Smooth muscle cell (in vitro differentiated cells): ENCODE measurements around the gene ISCU. TPM values are rescaled to one million over a fixed set of nuclear protein-coding genes. Genes with fewer than 3 reads are reported as not detected.

Experiments
- DNase-seq: peaks from one replicate; lab custom pipeline; 2025; ENCODE audit not compliant: unreplicated experiment; lab: John Stamatoyannopoulos, UW
- H2AFZ ChIP-seq: fragments of 200-600 bp; sonication (generic); 2 replicates; pipeline ENCODE4 v1.6.0; 2016; ENCODE audit warnings: antibody characterized with exemption, low read depth, mild to moderate bottlenecking
- H3F3A ChIP-seq: fragments of 200-600 bp; sonication (generic); 2 replicates; pipeline ENCODE4 v1.6.0; 2017; ENCODE audit warnings: antibody characterized with exemption, low read depth
- H3K27ac ChIP-seq: fragments of 200-600 bp; sonication (generic); 2 replicates; pipeline ENCODE4 v1.5.1; 2016; ENCODE audit warnings: low read depth, mild to moderate bottlenecking
- H3K27me3 ChIP-seq: fragments of 200-600 bp; sonication (generic); 2 replicates; pipeline ENCODE4 v1.6.1; 2016; ENCODE audit warnings: low read depth, mild to moderate bottlenecking
- H3K36me3 ChIP-seq: fragments of 200-600 bp; sonication (generic); 2 replicates; pipeline ENCODE4 v1.5.1; 2016; ENCODE audit warnings: low read depth
- H3K4me1 ChIP-seq: fragments of 200-600 bp; sonication (generic); 2 replicates; pipeline ENCODE4 v1.5.1; 2016; ENCODE audit warnings: low read depth
- H3K4me2 ChIP-seq: fragments of 200-600 bp; sonication (generic); 2 replicates; pipeline ENCODE4 v1.6.0; 2016; ENCODE audit warnings: mild to moderate bottlenecking
- H3K4me3 ChIP-seq: fragments of 200-600 bp; sonication (generic); 2 replicates; pipeline ENCODE4 v1.5.1; 2016; ENCODE audit warnings: mild to moderate bottlenecking
- H3K79me2 ChIP-seq: fragments of 200-600 bp; sonication (generic); 2 replicates; pipeline ENCODE4 v1.6.0; 2016; ENCODE audit warnings: low read depth, mild to moderate bottlenecking
- H3K9ac ChIP-seq: fragments of 200-600 bp; sonication (generic); 2 replicates; pipeline ENCODE4 v1.6.0; 2016; ENCODE audit warnings: low read depth
- H3K9me3 ChIP-seq: fragments of 200-600 bp; sonication (generic); replicated peaks from 2 replicates; pipeline ENCODE4 v1.5.1; 2016; ENCODE audit warnings: low read depth
- H4K20me1 ChIP-seq: fragments of 200-600 bp; sonication (generic); 2 replicates; pipeline ENCODE4 v1.6.0; 2016; ENCODE audit warnings: low read depth
- CTCF ChIP-seq: fragments of 200-600 bp; sonication (generic); IDR thresholded peaks from 2 replicates; pipeline ENCODE4 v1.5.1; 2017; ENCODE audit warnings: borderline replicate concordance, mild to moderate bottlenecking, antibody characterized with exemption; ENCODE audit not compliant: insufficient read depth, poor library complexity, severe bottlenecking
- WGBS: methylation state at CpG from one replicate; pipeline ENCODE4 v1.1.7; 2016; ENCODE audit warnings: low lambda C conversion rate; 5-methylcytosine and 5-hydroxymethylcytosine counted together
- polyA plus RNA-seq: library from polyadenylated mRNA; unstranded; fragments of >200 nt; fragmentation: Nextera tagmentation; extraction: Ambion mirVana; gene quantifications from 2 replicates; pipeline ENCODE4 v1.2.1, GENCODE V29; 2016
- total RNA-seq: library from RNA; depleted of rRNA; stranded (reverse); fragments of >200 nt; gene quantifications from 2 replicates; pipeline ENCODE4 v1.2.3, GENCODE V29; 2014

ISCU gene
- total and polyA plus RNA-seq, 2 experiments from 2014 or later, result 138 to 140 TPM

- Histone ChIP-seq H3K4me2 (no peak overlapping the region), H3K4me3 (no peak overlapping the region), H3K27me3 (no peaks in the 10 kb centered on the region), H4K20me1 (no peaks in the 10 kb centered on the region), H3K4me1 (no peaks in the 10 kb centered on the region), H3K36me3 (no peaks in the 10 kb centered on the region), H3K9me3 (no peaks in the 10 kb centered on the region), H3K9ac (no peak overlapping the region), H3K27ac (no peak overlapping the region), H3F3A (no peaks in the 10 kb centered on the region), H2AFZ (no peak overlapping the region), H3K79me2 (no peaks in the 10 kb centered on the region)
- WGBS, result 92% methylated on average over 15 of the region's 15 CpGs
- DNase-seq, result no peak
- no peak for TF ChIP-seq CTCF
Observed at GRCh38 chr12:108602976-108603704, 40.7 kb downstream of the ISCU start.

- Histone ChIP-seq H3K27ac (no peak overlapping the region), H2AFZ (no peak overlapping the region), H3K36me3 (no peaks in the 10 kb centered on the region), H3K79me2 (no peaks in the 10 kb centered on the region), H3K9ac (no peak overlapping the region), H3K4me3 (no peak overlapping the region), H4K20me1 (no peaks in the 10 kb centered on the region), H3K27me3 (no peaks in the 10 kb centered on the region), H3F3A (no peaks in the 10 kb centered on the region), H3K9me3 (no peaks in the 10 kb centered on the region), H3K4me2 (no peak overlapping the region), H3K4me1 (no peaks in the 10 kb centered on the region)
- TF ChIP-seq CTCF, result no peak
- no peak for DNase-seq
- WGBS, result 88% methylated on average over 4 of the region's 4 CpGs
Observed at GRCh38 chr12:108603743-108604142, 41.3 kb downstream of the ISCU start.

- H3K9ac ChIP-seq, result no peak overlapping the region
- 69% methylated on average over 14 of the region's 14 CpGs for WGBS
Observed at GRCh38 chr12:108604208-108604941, 42.0 kb downstream of the ISCU start.

More at GRCh38 chr12:108604208-108604941, 42.0 kb downstream of the ISCU start:
- Histone ChIP-seq H3K4me1 (no peaks in the 10 kb centered on the region), H3F3A (no peaks in the 10 kb centered on the region), H2AFZ (no peak overlapping the region), H3K9me3 (no peaks in the 10 kb centered on the region), H3K4me2 (no peak overlapping the region), H3K27me3 (no peaks in the 10 kb centered on the region), H3K79me2 (no peaks in the 10 kb centered on the region), H3K4me3 (no peak overlapping the region), H3K36me3 (no peaks in the 10 kb centered on the region), H4K20me1 (no peaks in the 10 kb centered on the region), H3K27ac (no peak overlapping the region)
- no peak for DNase-seq
- no peak for TF ChIP-seq CTCF
